Lung (tissue), 12 donors: ENCODE measurements around the gene IL9. TPM values are rescaled to one million over a fixed set of nuclear protein-coding genes. Genes with fewer than 3 reads are reported as not detected.

Source experiments
- ATAC-seq: fragments of 200-7000 bp; cut with Tn5 transposase; one replicate; pipeline ENCODE4 v1.9.1; 2020; ENCODE audit warnings: moderate number of reproducible peaks; ENCODE audit not compliant: insufficient read depth, low FRiP score
- DNase-seq, 3 donors: peaks; one replicate each; pipeline ENCODE4 v3.0.0-alpha.2; 2013 to 2017
- H3K27ac ChIP-seq, 2 donors: one replicate each; pipeline ENCODE4 v1.5.1; 2013; ENCODE audit warnings: mild to moderate bottlenecking in 2 of 2, moderate library complexity in 2 of 2, control low read depth in 1 of 2, inconsistent platforms in 1 of 2, low read depth in 1 of 2, low read length in 1 of 2
- H3K27me3 ChIP-seq, 3 donors: one replicate each; pipeline ENCODE4 v1.5.1; 2013; ENCODE audit warnings: low read length in 2 of 3; ENCODE audit not compliant: control insufficient read depth in 3 of 3, insufficient read depth in 3 of 3
- H3K36me3 ChIP-seq, 4 donors: one replicate each; pipeline ENCODE4 v1.5.1; 2013; ENCODE audit warnings: low read length in 4 of 4, mild to moderate bottlenecking in 1 of 4, moderate library complexity in 1 of 4; ENCODE audit not compliant: control insufficient read depth in 4 of 4, insufficient read depth in 4 of 4
- H3K4me1 ChIP-seq, 5 donors: one replicate each; pipeline ENCODE4 v1.5.1; 2013; ENCODE audit warnings: low read length in 5 of 5, mild to moderate bottlenecking in 2 of 5, moderate library complexity in 1 of 5; ENCODE audit not compliant: control insufficient read depth in 5 of 5, insufficient read depth in 5 of 5
- H3K4me3 ChIP-seq: one replicate; pipeline ENCODE4 v1.5.1; 2013; ENCODE audit warnings: mild to moderate bottlenecking, control low read depth, moderate library complexity
- H3K9ac ChIP-seq, 2 donors: one replicate each; pipeline ENCODE4 v1.5.1; 2013; ENCODE audit warnings: low read length in 2 of 2, control low read depth in 1 of 2; ENCODE audit not compliant: insufficient read depth in 1 of 2
- H3K9me3 ChIP-seq, 4 donors: one replicate each; pipeline ENCODE4 v1.5.1; 2013; ENCODE audit warnings: low read length in 3 of 4, mild to moderate bottlenecking in 1 of 4, moderate library complexity in 1 of 4; ENCODE audit not compliant: control insufficient read depth in 4 of 4, insufficient read depth in 3 of 4
- CTCF ChIP-seq: IDR thresholded peaks from 2 replicates; pipeline ENCODE4 v1.5.1; 2012; ENCODE audit warnings: mild to moderate bottlenecking; ENCODE audit errors: control extremely low read depth, extremely low read depth
- WGBS, 2 donors: extraction: QIAGEN DNeasy Blood & Tissue Kit; methylation state at CpG; one replicate each; pipeline ENCODE4 v1.1.7; 2013; 5-methylcytosine and 5-hydroxymethylcytosine counted together
- polyA plus RNA-seq, 2 donors: library from polyadenylated mRNA; stranded (reverse); fragments of 200-250 nt; gene quantifications; one replicate each; pipeline ENCODE4 v1.2.1, GENCODE V29; 2013
- total RNA-seq, 2 donors: library from RNA; depleted of rRNA in 1 of 2; stranded (reverse); fragments of >200 nt in 1 of 2; gene quantifications; one replicate each; pipeline ENCODE4 v1.2.1, GENCODE V29; 2014 to 2021
- donor health status: control.
- donor health status: control.
- donor health status: Bipolar disorder and iron deficiency.
- donor health status: healthy.
- donor health status: DM: yes; HTN: yes; CAD: no.

IL9 gene
- total and polyA plus RNA-seq, 4 donors, result not detected

- Histone ChIP-seq H3K36me3 (no peaks in the 10 kb centered on the region), H3K9ac (no peak overlapping the region), H3K4me1 (peaks cover 0 to 26% (median 4%) of the 10 kb centered on the region in 5 donors), H3K27me3 (peaks cover 0 to 4% (median 0%) of the 10 kb centered on the region in 3 donors), H3K9me3 (no peaks in the 10 kb centered on the region), H3K4me3 (no peak overlapping the region), H3K27ac (no peak overlapping the region)
- TF ChIP-seq CTCF, result no peak
- 46 to 61% methylated on average over 4 of the region's 4 CpGs for WGBS, 2 donors
- no peak for DNase-seq
- no peak for ATAC-seq
Observed at GRCh38 chr5:135886136-135886535, 9.5 kb downstream of the IL9 start.

- no peak overlapping the region for H3K27ac ChIP-seq
- no peak for ATAC-seq
- H3K4me3 ChIP-seq, result no peak overlapping the region
- no peaks in the 10 kb centered on the region for H3K36me3 ChIP-seq
- no peak for TF ChIP-seq CTCF
- DNase-seq, result no peak
- peaks cover 0 to 4% (median 0%) of the 10 kb centered on the region in 3 donors for H3K27me3 ChIP-seq
- WGBS, 2 donors, result 87 to 93% methylated on average over 3 of the region's 3 CpGs
- H3K4me1 ChIP-seq, result peaks cover 0 to 16% (median 3%) of the 10 kb centered on the region in 5 donors
- no peaks in the 10 kb centered on the region for H3K9me3 ChIP-seq
- no peak overlapping the region for H3K9ac ChIP-seq
Observed at GRCh38 chr5:135885031-135885430, 10.6 kb downstream of the IL9 start.

- Histone ChIP-seq H3K27ac (no peak overlapping the region), H3K9ac (no peak overlapping the region), H3K27me3 (peaks cover 0 to 4% (median 0%) of the 10 kb centered on the region in 3 donors), H3K9me3 (no peaks in the 10 kb centered on the region), H3K4me1 (peaks cover 0 to 7% (median 3%) of the 10 kb centered on the region in 5 donors), H3K36me3 (no peaks in the 10 kb centered on the region), H3K4me3 (no peak overlapping the region)
- 48 to 55% methylated on average over 4 of the region's 4 CpGs for WGBS, 2 donors
- no peak for DNase-seq
- TF ChIP-seq CTCF, result no peak
- no peak for ATAC-seq
Observed at GRCh38 chr5:135883441-135883840, 12.2 kb downstream of the IL9 start.

- 78 to 83% methylated on average over 3 of the region's 3 CpGs for WGBS, 2 donors
- TF ChIP-seq CTCF, result no peak
- no peak overlapping the region for H3K27ac ChIP-seq
- H3K9me3 ChIP-seq, result no peaks in the 10 kb centered on the region
- no peak for ATAC-seq
- H3K27me3 ChIP-seq, result peaks cover 0 to 4% (median 0%) of the 10 kb centered on the region in 3 donors
- no peaks in the 10 kb centered on the region for H3K36me3 ChIP-seq
- H3K4me1 ChIP-seq, result peaks cover 0 to 6% (median 2%) of the 10 kb centered on the region in 5 donors
- no peak overlapping the region for H3K4me3 ChIP-seq
- no peak overlapping the region for H3K9ac ChIP-seq
- no peak for DNase-seq
Observed at GRCh38 chr5:135883026-135883425, 12.6 kb downstream of the IL9 start.
